CD4-positive, alpha-beta T cell treated with Interleukin-15 for 4 hours (primary cell): ENCODE results near the gene HCFC1R1.

Experiments
- DNase-seq: peaks from one replicate; pipeline ENCODE4 v3.0.0-alpha.2; 2020; ENCODE audit warnings: low spot score

Gene HCFC1R1

GRCh38 chr16:2999929-3000328 lies 23.8 kb downstream of the HCFC1R1 start:
- no peak for DNase-seq

DNA sequence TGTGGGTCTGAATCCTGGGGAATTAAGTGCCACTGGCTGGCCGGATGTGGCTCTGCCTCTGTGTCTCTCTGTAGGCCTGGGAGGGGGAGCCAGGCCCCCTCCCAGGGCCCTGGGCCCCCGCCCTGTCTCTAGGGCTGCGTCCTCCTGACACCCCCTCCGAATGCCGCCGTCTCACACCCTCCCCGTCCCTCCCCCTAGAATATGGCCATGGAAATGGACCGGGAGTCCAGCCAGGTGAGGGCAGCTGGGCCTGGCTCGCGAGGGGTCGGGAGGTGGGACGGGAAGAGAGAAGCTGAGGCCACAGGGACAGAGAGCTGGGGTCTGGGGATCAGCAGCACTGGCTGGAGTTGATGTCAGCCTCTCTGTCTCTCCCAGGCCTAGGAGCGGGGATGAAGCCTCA lies 27.4 kb downstream of the HCFC1R1 start:
- DNase-seq, result no peak

DNA sequence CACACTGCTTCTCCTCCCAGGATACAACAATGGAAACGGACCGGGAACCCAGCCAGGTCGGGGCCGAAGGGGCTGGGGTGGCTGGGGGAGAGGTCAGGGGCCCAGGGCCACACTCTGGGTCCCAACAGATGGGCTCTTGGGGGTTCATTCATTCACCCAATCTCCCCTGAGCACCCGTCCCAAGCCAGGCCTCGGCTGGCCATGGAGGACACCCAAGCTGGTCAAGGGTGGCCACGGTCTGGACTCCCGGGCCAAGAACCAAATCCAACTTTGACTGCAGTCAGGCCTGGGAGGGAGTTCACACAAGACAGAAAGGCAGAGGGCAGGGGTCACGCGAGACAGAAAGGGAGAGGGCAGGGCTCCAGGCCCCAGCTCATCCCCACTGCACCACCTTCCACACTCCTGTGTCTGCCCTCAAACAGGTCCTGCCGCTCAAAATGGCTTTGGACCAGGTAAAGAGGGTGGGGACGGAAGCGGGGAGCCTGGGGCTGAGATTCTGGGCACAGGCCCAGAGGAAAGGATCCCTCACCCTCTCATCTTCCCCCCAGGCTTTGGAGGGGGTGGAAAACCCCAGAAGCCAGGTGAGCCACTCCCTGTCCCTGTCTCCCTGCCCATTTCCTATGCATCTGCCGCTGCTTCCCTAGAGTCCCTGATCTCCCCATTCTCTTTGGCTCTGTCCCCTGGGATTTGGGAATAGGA lies 31.2 kb downstream of the HCFC1R1 start:
- no peak for DNase-seq

GRCh38 chr16:2991566-2992261 lies 32.0 kb downstream of the HCFC1R1 start:
- DNase-seq, result no peak

DNA sequence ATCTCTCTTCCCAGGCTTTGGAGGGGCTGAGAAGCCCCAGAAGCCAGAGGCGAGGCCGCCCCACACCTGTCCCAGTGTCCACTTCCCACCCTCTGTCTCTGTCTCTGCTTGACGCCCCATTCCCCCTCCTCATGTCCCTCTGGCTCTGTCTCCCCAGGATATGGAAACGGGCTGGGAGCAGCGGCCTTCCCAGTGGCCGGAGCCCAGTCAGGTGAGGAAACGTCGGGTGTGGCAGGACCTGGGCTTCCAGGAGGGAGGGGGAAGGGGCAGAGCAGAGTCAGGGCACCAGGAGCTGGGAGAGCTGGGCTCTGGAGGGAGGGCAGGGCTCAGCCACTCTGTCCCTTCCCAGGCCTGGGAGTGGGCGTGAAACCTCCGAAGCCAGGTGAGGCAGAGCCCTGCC lies 32.9 kb downstream of the HCFC1R1 start:
- no peak for DNase-seq

DNA sequence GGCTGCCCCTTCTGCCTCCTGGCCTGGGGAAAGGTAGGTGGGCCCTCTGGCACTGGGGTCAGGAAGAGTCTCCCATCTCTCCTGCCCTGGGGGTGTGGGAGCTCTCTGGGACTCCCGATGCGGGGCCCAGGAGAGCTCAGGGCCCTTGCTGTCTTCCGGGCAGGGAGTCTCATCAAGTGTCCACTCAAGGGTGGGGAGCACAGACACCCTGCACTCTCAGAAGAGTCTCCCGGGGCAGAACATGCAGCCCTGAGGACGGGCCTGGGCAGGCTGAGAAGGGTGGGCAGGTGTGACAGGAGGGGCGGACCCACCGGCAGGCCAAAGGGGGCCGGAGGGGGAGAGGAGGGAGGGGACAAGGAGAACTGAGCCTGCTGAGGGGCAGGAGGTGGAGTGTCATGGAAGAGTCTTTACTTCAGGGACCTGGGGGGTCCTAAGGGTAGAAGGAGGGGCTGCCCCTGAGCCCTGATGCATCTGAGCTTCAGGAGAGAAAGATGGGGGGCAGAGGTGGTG lies 35.1 kb downstream of the HCFC1R1 start:
- no peak for DNase-seq

DNA sequence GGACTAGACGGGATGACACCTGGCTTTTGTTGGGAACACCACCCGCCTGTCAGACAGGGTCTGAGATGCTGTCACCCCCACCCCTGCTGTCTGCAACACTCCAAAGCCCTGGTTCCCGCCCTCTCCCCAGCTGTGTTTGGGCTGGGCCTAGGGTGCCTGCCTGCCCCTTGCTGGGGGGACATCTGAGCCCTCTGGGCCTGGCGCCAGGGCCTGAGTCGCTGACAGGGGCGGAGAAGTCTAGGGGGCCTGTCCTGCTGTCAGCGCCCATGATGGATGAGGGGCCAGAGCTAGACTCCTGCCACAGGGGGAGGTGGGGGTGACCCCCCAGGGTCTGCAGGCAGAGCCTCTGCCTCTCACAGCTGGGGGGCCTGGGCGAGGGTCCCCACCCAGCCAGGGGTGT lies 35.9 kb downstream of the HCFC1R1 start:
- no peak for DNase-seq

DNA sequence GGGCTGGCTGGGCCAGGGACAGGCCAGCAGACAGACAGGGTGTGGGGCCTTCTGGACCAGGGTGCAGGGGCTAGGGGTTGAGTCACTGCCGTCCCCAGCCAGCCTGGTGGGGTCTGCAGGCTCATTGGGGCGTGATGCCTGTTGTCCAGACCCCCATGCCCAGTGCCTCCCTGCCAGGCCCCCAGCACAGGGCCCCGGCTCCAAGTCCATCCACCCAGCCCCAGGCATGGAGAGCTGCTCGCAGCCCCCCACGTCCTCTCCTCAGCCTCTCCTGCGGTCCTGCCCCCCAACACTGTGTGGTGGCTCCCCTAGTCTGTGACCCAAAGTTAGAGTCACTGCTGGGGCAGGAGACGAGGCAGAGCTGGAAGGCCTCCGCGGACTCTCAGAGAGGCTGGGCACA lies 36.5 kb downstream of the HCFC1R1 start:
- DNase-seq, result no peak

GRCh38 chr16:2986623-2987188 lies 37.0 kb downstream of the HCFC1R1 start:
- no peak for DNase-seq

DNA sequence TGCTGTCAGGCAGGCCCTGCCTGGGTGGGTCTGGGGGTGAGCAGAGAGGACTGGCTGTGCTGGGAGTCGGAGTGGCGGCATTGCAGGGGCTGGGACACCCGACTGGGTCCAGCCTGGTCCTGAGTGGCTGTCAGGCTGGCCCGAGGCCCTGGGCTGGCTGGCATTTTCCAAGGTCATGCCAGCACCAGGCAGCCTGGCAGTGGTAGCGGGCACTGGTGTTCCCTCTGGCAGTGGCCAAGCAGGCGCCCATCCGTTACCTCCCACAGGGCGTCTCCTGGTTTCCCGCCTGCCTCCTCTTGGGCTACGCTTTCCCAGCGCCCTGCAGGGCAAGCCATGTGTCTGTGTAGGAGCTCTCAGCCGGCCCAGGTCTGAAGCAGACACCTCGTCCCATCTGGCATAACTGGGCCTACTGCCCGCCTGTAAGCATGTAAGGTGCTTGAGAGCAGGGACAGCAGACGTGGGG lies 37.8 kb downstream of the HCFC1R1 start:
- DNase-seq, result no peak

GRCh38 chr16:2985462-2985861 lies 38.3 kb downstream of the HCFC1R1 start:
- no peak for DNase-seq

DNA sequence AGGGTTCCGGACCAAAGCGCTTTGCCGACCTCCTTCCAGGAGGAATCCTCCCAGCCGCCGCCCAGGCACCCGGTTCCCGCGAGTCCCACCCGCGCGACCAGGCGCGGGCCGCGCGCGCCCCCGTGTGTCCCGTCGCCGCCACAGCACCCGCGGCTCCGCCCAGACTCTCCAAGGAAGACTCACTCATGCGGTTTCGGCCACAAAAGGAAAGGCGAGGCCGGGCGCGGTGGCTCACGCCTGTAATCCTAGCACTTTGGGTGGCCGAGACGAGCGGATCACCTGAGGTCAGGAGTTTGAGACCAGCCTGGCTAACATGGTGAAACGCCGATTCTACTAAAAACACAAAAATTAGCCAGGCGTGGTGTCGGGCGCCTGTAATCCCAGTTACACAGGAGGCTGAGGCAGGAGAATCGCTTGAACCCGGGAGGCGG lies 40.0 kb downstream of the HCFC1R1 start:
- peak; percentile 71 for DNase-seq

GRCh38 chr16:2982402-2982801 lies 41.3 kb downstream of the HCFC1R1 start:
- DNase-seq, result no peak

DNA sequence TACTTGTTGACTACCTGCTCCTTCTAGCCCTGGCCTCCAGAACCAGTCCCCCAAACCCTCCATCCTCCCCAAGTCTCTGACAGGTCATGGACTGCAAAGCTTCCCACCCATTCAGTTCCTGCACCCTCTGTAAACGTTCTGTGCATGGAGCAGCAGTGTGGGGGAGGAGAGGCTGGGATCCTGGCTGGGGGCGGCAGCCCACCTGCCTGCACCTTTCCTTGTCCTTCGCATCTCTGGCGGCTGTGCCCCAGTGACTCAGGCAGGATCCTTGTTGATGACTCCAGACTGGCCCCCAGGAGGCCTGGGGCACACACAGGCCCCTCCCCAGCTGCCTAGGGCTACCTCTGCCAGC lies 41.9 kb downstream of the HCFC1R1 start:
- DNase-seq, result no peak

- no peak for DNase-seq
Measured at GRCh38 chr16:2981177-2981898, 42.4 kb downstream of the HCFC1R1 start.

GRCh38 chr16:2980227-2981176 lies 43.2 kb downstream of the HCFC1R1 start, which contains the start of gene PKMYT1:
Gene PKMYT1, minus strand, starts transcription at chr16:2980446. Its CDS starts 789 bp downstream, at chr16:2979657.
- DNase-seq, result peak; percentile 94

GRCh38 chr16:2979669-2980226 lies 44.0 kb downstream of the HCFC1R1 start:
- no peak for DNase-seq

DNA sequence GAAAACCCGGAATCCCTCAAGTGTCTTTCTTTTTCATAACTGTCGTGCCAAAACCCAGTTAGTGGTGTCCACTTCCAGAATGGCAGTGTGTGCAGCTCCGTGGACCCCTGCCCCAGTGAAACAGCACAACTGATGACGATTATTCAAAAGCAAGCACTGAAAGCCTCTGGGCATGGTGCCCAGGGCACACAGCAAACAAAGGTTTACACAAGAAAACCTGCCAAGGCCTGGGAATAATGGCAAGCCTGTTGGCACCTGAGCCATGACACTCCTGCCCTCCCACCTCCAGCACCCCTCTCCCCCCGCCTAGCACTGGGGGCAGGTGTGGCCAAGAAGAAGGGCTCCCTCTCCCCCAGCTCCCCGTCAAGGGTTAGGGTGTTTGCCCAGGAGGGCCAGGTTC lies 46.3 kb downstream of the HCFC1R1 start:
- no peak for DNase-seq

GRCh38 chr16:2976673-2977072 lies 47.1 kb downstream of the HCFC1R1 start:
- no peak for DNase-seq

GRCh38 chr16:2976201-2976600 lies 47.5 kb downstream of the HCFC1R1 start:
- DNase-seq, result no peak
